ENCODE data around the gene SEMA4C.
A peak's percentile ranks its signal among the peaks of the same experiment; 100 is the strongest.
"Not testable (repeated sequence)": the region's sequence is repeated elsewhere in the genome, so short reads cannot be mapped to it uniquely, and the experiment has no call there.

SEMA4C gene

GRCh38 chr2:96864343-96865091, 5.4 kb downstream of the SEMA4C start:
- DNase-seq, result no peak

DNA sequence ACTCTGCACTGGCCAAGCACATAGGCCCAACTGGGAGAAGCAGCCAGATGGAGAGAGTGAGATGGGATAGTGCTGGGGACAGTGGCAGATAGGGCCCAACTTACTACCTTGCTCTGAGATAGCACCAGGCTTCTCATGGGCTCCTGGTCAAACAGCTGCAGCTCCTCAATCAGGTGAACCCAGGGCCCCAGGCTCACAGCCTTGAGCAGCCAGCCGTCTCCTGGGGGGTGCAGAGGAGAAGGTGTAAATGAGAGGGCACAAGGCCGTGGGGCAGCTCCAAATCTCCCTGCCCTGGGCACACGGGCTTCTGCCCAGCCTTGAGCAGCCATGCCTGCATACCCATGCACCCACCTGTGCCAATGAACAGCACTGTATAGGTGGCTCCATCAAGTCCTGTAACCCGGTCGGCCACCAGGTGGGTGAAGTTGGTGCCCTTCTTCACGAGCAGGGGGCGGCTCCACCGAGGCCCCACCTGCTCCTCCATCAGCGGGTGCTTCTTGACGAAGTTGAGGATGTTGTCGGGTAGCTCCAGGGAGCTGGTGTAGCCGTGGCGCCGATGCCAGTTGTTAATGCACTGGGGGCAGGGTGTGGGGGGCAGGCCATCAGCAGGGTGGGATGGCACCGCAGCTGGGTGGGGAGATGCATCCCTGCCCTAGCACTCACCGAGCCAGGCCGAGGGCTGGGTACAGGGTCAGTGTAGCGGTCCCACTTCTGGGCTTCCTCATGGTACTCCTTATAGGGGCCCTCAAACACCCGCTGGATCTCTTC, 6.1 kb downstream of the SEMA4C start:
- no peak for DNase-seq

DNA sequence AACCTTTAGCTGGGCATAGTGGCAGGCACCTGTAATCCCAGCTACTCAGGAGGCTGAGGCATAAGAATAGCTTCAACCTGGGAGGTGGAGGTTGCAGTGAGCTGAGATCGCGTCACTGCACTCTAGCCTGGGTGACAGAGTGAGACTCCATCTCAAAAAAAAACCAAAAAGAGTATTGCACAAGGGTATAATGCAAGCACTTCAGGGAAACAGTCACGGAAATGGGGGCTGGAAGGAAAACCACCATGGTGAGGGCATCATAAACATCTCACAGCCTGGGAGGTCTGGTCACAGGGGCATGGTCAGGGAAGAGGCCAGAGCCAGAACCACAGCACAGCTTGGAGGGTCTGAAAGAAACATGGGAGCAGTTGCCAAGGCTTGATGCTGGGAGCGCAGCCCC, 6.8 kb downstream of the SEMA4C start:
- DNase-seq, result not testable (repeated sequence)

- no peak for DNase-seq
Observed at GRCh38 chr2:96861074-96861473, 8.8 kb downstream of the SEMA4C start.

GRCh38 chr2:96860065-96861029, 9.5 kb downstream of the SEMA4C start:
- no peak for DNase-seq

DNA sequence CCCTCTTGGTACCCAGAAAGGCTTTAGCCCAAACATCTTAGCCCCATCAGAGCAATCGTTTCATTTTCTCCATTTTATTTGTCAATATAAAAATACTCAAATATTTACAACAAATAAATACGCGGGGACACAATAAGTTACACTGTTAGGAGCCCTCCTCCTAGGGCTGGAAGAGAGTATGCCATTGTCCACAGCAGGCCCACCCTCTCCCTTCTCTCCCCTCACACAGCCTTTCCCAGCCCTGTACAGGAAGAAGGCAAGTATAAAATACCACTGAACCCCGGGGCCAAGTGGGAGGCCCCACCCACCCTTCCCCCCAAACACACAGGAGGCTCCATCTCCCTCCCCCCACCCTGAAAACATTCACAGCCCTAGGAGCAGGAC, 10.2 kb downstream of the SEMA4C start:
- no peak for DNase-seq

- no peak for DNase-seq
Observed at GRCh38 chr2:96859099-96859649, 10.7 kb downstream of the SEMA4C start.

- peak; percentile 99 for DNase-seq
Observed at GRCh38 chr2:96857667-96858372, 12.1 kb downstream of the SEMA4C start, which contains the start of gene ANKRD39. TSS of gene ANKRD39 (minus strand) at chr2:96858016. CDS start at chr2:96857987, 29 bp downstream.

DNA sequence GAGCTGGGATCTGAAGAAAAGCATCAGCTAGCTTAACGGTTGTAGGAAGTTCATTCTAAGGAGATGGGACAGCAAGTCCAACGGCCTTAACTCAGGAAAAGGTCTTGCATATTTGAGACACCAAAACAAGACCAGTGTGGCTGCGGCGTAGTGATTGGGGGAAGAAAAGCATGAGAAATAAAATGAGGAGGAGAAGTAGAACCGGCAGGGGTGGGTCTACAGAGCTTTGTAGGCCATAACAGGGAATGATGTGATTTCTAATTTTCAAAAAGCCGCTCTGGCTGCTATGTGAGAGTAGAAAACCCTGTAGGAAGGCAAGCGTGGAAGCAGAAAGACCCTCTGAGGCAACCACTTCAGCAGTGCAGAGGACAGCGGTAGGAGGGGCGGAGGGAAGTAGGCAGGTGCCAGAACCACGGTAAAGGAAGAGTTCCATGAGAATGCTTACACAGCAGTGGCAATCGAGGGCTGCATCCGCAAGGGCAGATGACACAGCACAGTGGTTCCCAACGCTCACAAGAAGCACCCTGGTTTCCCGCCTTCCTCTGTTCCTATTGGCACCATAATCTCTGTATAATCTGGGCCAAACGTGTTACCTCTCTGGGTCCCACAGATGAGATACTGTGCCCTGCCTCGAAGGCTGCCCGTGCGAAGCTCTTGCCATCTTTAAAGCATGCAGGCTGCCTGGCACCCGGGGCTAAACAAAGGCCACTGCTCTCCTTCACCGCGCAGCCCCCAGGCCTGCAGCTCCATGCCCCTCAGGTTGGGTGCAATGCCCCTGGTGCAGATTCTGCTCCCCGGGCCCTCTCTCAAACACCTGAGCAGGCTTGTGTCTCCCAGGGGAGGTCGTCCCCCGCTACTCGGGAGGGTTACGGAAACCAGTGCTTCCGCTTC, 12.9 kb downstream of the SEMA4C start:
- DNase-seq, result no peak

DNA sequence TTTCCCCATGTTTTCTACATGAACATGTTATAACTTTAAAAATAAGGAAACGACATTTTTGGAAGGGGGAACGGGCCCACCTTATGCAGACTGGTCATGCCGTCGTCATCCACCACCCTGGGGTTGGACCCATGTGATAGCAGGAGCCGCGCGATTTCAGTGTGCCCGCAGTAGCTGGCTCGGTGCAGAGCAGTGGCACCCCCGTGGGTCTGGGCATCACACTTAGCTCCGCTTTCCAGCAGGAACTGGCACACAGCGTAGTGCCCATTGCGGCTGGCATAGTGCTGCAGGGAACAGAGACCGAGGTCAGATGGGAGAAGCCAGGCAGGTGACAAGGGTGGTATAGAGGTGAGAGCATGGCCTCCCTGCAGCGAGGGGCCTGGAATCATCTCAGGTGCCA, 16.6 kb downstream of the SEMA4C start:
- DNase-seq, result no peak

DNA sequence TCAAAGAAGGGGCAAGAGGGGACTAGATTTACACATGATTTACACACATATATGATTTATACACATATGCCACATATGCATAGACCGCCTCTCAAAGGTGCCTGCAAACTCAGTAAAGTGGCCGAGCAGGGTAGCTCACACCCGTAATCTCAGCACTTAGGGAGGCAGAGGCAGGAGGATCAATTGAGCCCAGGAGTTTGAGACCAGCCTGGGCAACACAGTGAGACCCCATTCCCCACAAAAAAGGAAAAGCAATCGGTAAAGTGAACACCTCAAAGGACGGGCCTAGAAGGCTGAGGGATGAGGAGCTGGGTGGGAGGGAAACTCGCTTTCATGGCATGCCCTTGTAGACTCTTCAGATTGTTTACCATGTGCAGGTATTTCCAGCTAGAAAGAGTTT, 17.2 kb downstream of the SEMA4C start:
- DNase-seq, result no peak

GRCh38 chr2:96848264-96848663, 21.6 kb downstream of the SEMA4C start:
- no peak for DNase-seq

DNA sequence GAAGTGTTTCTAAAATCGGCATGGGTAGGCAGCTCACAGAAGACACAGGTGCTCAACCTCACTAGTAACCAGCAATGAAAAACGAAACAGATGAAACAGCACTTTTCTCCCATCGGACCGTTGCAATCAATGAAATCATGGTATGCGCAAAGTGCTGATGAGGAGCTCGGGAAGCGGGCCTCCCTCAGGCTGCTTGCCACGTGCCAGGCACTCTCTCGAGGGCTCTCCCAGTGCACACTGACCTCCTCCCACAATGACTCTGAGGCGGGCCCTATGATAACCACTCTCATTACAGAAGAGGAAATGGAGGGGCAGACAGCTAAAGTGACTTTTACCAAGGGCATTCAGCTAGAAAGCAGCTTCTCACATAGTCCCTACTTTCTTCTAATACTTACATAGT, 22.3 kb downstream of the SEMA4C start:
- DNase-seq, result no peak

- no peak for DNase-seq
Observed at GRCh38 chr2:96846825-96847224, 23.1 kb downstream of the SEMA4C start.

DNA sequence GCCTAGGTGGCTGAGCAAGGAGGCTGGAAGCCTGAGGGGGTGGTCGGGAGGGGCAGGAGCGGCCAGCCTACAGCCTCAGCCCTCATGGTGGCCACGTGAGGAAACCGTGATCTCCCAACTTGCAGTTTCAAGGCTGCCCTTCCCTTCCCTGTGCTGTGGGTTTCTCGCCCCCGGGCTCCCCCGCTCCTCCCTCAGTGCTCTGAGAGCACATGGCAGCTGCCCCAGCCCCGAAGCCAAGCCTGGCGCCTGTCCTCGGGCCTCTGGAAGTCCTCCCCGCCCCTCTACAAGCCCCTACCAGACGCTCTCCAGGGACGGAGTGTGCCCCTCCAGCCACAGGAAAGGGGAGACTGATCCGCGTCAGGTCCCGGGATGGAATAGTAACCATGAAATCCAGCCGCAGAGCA, 25.5 kb downstream of the SEMA4C start:
- no peak for DNase-seq

DNA sequence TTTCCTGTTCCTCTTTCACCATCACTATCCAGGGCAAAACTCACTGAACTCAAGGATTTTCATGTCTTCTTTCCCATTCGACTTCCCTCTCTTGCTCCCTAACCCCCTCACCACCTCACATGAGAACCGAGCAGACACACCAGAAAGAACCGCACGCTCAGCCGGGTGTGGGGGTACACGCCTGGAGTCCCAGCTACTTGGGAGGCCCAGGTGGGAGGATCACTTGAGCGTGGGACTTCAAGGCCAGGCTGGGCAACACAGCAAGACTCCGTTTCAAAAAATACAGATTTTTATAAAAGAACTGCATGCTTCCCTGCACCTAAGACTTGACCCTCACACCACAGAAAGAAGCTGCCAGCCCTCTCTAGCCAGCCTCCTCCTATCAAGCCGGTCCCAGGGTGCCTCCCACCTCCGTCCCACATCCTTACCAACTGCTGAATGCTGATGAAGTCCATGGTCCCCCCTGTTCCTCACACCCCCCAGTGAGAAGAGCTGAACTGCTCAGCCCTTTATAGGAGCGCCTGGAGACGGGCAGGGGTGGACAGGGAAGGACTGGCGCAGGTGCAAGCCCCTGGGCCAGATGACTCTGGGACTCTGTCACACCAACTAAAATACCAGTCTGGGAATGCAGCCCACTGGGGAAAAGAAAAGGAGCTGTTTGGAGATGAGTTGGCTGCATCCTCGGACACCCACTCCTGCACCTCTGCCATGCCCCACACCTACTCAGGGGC, 26.2 kb downstream of the SEMA4C start, which contains the start of gene ANKRD23:
Gene ANKRD23 (minus strand): TSS at position 484 of the 731 bp plus-strand sequence. CDS start 29 bp downstream, at position 455.
- no peak for DNase-seq

DNA sequence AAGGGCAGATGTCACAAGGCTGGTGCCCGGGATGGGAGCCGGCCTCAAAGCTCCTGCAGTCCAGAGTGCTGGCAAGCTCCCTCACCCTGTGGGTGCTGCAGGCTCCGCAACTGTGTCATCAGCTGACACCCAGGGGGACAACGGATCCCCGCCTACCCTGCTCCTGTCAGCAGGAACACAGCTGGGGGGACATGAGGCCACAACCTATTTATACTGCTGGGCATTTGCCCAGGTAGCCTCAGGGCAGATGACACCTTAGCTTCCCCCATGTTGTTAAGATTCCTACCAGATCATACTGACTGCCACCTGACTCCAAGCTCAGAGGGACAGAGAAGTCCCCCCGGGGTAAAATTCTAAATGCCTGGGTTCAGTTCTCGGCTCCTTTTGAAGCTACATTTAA, 27.3 kb downstream of the SEMA4C start:
- no peak for DNase-seq

DNA sequence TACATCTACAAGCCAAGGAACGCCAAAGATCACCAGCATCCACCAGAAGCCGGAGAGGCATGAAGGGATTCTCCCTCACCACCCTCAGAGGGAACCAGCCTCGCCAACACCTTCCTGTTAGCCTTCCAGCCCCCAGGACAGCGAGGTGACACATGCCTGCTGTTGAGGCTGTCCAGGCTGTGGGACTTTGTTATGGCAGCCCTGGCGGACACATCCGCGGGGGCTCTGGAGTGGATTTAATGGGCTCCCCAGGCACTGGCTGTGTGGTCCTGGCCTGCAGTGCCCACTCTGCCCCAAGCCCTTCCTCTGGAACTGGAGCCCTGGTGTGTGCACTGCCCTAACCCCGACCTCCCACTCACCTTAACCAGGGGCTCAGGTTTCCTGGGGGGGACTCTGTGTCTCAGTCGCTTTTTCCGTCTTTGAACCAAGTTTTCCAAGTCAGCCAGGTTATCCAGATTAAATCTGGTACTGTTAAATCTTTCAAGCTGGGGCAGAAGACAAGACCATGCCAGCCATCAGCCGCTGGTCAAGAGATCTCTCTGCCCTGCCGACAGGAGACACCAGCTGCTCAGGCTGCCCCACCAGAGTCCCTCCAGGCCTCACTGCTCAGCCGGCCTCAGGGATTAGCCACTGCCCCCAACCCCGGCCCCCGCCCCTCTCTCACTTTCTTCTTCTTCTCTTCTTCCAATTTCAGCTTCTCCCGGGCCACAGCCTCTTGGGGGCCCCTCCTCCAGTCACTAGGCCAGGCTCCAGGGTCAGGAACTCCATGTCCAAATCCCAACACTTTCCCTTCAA, 28.0 kb downstream of the SEMA4C start:
- no peak for DNase-seq

All from activated CD8-positive, alpha-beta memory T cell treated with anti-CD3 and anti-CD28 coated beads for 24 hours (primary cell).